Measurements from ENCODE around the gene GBP2.

DNA sequence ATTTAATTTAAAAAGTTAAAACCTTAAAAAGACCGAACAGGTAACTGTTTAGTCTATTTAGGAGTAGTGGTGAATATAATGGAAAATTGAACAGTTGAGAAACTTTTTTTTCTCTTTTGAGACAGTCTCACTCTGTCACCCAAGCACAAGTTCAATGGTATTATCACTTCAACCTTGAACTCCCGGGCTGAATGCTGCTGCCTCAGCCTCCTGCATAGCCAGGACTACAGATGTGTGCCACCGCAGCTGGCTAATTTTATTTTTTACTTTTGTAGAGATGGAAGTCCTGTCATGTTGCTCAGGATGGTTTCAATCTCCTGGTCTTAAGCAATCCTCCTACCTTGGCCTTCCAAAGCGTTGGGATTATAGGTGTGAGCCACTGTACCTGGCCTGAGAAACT is 16.2 kb upstream of the GBP2 start:
- TF ChIP-seq, protein P1, sequence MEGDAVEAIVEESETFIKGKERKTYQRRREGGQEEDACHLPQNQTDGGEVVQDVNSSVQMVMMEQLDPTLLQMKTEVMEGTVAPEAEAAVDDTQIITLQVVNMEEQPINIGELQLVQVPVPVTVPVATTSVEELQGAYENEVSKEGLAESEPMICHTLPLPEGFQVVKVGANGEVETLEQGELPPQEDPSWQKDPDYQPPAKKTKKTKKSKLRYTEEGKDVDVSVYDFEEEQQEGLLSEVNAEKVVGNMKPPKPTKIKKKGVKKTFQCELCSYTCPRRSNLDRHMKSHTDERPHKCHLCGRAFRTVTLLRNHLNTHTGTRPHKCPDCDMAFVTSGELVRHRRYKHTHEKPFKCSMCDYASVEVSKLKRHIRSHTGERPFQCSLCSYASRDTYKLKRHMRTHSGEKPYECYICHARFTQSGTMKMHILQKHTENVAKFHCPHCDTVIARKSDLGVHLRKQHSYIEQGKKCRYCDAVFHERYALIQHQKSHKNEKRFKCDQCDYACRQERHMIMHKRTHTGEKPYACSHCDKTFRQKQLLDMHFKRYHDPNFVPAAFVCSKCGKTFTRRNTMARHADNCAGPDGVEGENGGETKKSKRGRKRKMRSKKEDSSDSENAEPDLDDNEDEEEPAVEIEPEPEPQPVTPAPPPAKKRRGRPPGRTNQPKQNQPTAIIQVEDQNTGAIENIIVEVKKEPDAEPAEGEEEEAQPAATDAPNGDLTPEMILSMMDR (IDR thresholded peaks at IDR 0.05), result no peak
- TF ChIP-seq POLR2A (IDR thresholded peaks at IDR 0.05), result no peak

Data from vagina (tissue), 2 donors.